H1 (cell line): ENCODE measurements around the gene GFY. TPM values are rescaled to one million over a fixed set of nuclear protein-coding genes. Genes with fewer than 3 reads are reported as not detected.

ENCODE experiments used
- ATF2 ChIP-seq: IDR thresholded peaks from 2 replicates; pipeline ENCODE4 v1.6.1; 2012; ENCODE audit warnings: low read length, inconsistent platforms
- ATF3 ChIP-seq: IDR thresholded peaks from 2 replicates; pipeline ENCODE4 v1.6.1; 2011; ENCODE audit warnings: low read depth, mild to moderate bottlenecking, low read length; ENCODE audit not compliant: insufficient read depth
- BACH1 ChIP-seq: IDR thresholded peaks from 2 replicates; pipeline ENCODE4 v1.6.1; 2012; ENCODE audit warnings: low read length, improper control_type of control experiment
- CHD2 ChIP-seq: IDR thresholded peaks from 2 replicates; pipeline ENCODE4 v1.6.1; 2012; ENCODE audit warnings: low read length, improper control_type of control experiment
- CHD7 ChIP-seq: fragments of 300-600 bp; sonication (generic); IDR thresholded peaks from 2 replicates; pipeline ENCODE4 v1.7.1; 2012; ENCODE audit warnings: low read length, moderate library complexity, mild to moderate bottlenecking, inconsistent platforms; ENCODE audit not compliant: insufficient replicate concordance
- EGR1 ChIP-seq: IDR thresholded peaks from 2 replicates; pipeline ENCODE4 v1.6.1; 2011; ENCODE audit warnings: low read depth, low read length, borderline replicate concordance
- SIRT6 ChIP-seq: IDR thresholded peaks from one replicate; pipeline ENCODE4 v1.7.1; 2012; ENCODE audit warnings: low read length, inconsistent platforms
- TBP ChIP-seq: IDR thresholded peaks from 2 replicates; pipeline ENCODE4 v1.6.1; 2011; ENCODE audit warnings: low read depth, low read length, improper control_type of control experiment
- polyA plus RNA-seq, 7 experiments: library from polyadenylated mRNA; depleted of rRNA in 3 of 7; stranded (reverse) in 5 of 7; unstranded in 2 of 7; fragments of >200 nt in 5 of 7; fragments of 200-250 nt in 2 of 7; gene quantifications; 1 replicate in 5 of 7; 2 replicates in 1 of 7; 4 replicates in 1 of 7; pipeline versions ENCODE4 v1.2.1 to v1.2.3, GENCODE V29; 2011 to 2013; ENCODE audit warnings: missing spikeins in 2 of 7, mixed read lengths in 2 of 7
- total RNA-seq: library from RNA; stranded (reverse); fragmentation: NEBNext Ultra II Directional; extraction: Animal tissue kit (Norgen Biotek cat#: 25700); gene quantifications from 2 replicates; pipeline ENCODE4 v1.2.1, GENCODE V29; 2021

The GFY gene
- total and polyA plus RNA-seq, 2 of the 8 experiments (the other 6 are each of a cell fraction or from before 2014, with no cell fraction given) = 0.68 to 0.93 TPM

- TF ChIP-seq CHD7 (no peak), EGR1 (no peak), ATF2 (0 out of 2 replicates have a peak, but pooled peaks have one; percentile 39), CHD2 (no peak; the same call in 1 of the 2 replicates), ATF3 (no peak), BACH1 (no peak), TBP (0 out of 2 replicates have a peak, but pooled peaks have one; percentile 27), SIRT6 (no peak)
Observed at GRCh38 chr19:49403404-49404187, 21.6 kb upstream of the GFY start (continued).
